ENCODE measurements around the gene ADH5. TPM values are rescaled to one million over a fixed set of nuclear protein-coding genes. Genes with fewer than 3 reads are reported as not detected.
"Not testable (repeated sequence)": the region's sequence is repeated elsewhere in the genome, so short reads cannot be mapped to it uniquely, and the experiment has no call there.

ADH5 gene
- total RNA-seq, 4 donors from 2014 or later: 254 to 466 (median 421) TPM

GRCh38 chr4:99024481-99025275, 63.9 kb downstream of the ADH5 start:
- H3K4me1 ChIP-seq: peaks cover 6 to 33% (median 23%) of the 10 kb centered on the region in 4 donors
- H3K27me3 ChIP-seq: no peaks in the 10 kb centered on the region
- no peak overlapping the region for H3K27ac ChIP-seq (replicated peaks in 1 of 4)
- H3K9me3 ChIP-seq: peaks cover 0 to 11% (median 4%) of the 10 kb centered on the region in 4 donors
- TF ChIP-seq EP300 (IDR thresholded peaks at IDR 0.05) (no peak), POLR2A (IDR thresholded peaks at IDR 0.05; ENCODE audit: low read depth) (no peak), POLR2AphosphoS5 (IDR thresholded peaks at IDR 0.05) (no peak), CTCF (IDR thresholded peaks at IDR 0.05) (no peak)
- H3K36me3 ChIP-seq: peaks cover 0 to 3% (median 0%) of the 10 kb centered on the region in 4 donors
- intact Hi-C loops (cut with DNase I): no loop called here
- 92% methylated on average over 7 of the region's 7 CpGs for WGBS
- no peak overlapping the region for H3K4me3 ChIP-seq
- DNase-seq (ENCODE audit: extremely low spot score): no peak

GRCh38 chr4:99023800-99024251, 64.8 kb downstream of the ADH5 start:
- H3K27ac ChIP-seq (replicated peaks in 1 of 4); intact Hi-C loops (cut with DNase I); DNase-seq (ENCODE audit: extremely low spot score); H3K4me3 ChIP-seq; H3K36me3 ChIP-seq; H3K27me3 ChIP-seq: not testable (repeated sequence)
- peaks cover 0 to 11% (median 4%) of the 10 kb centered on the region in 4 donors for H3K9me3 ChIP-seq
- H3K4me1 ChIP-seq: peaks cover 6 to 27% (median 21%) of the 10 kb centered on the region in 4 donors
- WGBS: 79% methylated on average over 10 of the region's 10 CpGs

GRCh38 chr4:99022566-99022965, 66.0 kb downstream of the ADH5 start:
- Histone ChIP-seq H3K36me3 (peaks cover 0 to 3% (median 0%) of the 10 kb centered on the region in 4 donors), H3K27ac (replicated peaks in 1 of 4) (no peak overlapping the region), H3K4me1 (peaks cover 3 to 19% (median 14%) of the 10 kb centered on the region in 4 donors), H3K4me3 (no peak overlapping the region), H3K9me3 (peaks cover 0 to 11% (median 4%) of the 10 kb centered on the region in 4 donors), H3K27me3 (no peaks in the 10 kb centered on the region)
- no peak for TF ChIP-seq EP300 (IDR thresholded peaks at IDR 0.05)
- WGBS: 96% methylated on average over 4 of the region's 9 CpGs
- no peak for DNase-seq (ENCODE audit: extremely low spot score)
- intact Hi-C loops (cut with DNase I): no loop called here

- DNase-seq (ENCODE audit: extremely low spot score): no peak
- no peaks in the 10 kb centered on the region for H3K27me3 ChIP-seq
- H3K36me3 ChIP-seq: peaks cover 0 to 3% (median 0%) of the 10 kb centered on the region in 4 donors
- H3K9me3 ChIP-seq: peaks cover 0 to 11% (median 4%) of the 10 kb centered on the region in 4 donors
- 98% methylated on average over 5 of the region's 5 CpGs for WGBS
- H3K27ac ChIP-seq (replicated peaks in 1 of 4): no peak overlapping the region
- no peak overlapping the region for H3K4me3 ChIP-seq
- intact Hi-C loops (cut with DNase I): no loop called here
- TF ChIP-seq POLR2A (IDR thresholded peaks at IDR 0.05; ENCODE audit: low read depth): no peak
- no peak for TF ChIP-seq CTCF (IDR thresholded peaks at IDR 0.05)
- TF ChIP-seq EP300 (IDR thresholded peaks at IDR 0.05): no peak
- no peak for TF ChIP-seq POLR2AphosphoS5 (IDR thresholded peaks at IDR 0.05)
- H3K4me1 ChIP-seq: peaks cover 3 to 19% (median 12%) of the 10 kb centered on the region in 4 donors
Measured at GRCh38 chr4:99021386-99021785, 67.2 kb downstream of the ADH5 start.

Other genes starting within 250 kb of the ADH5 start
- 10 to 100 TPM; 67.7 to 84.3 (median 76.5) TPM for gene EIF4E, start 159.7 kb downstream of the ADH5 start, total RNA-seq
- 10 to 100 TPM; 38.4 to 58.1 (median 50.7) TPM for gene METAP1, start 93.1 kb downstream of the ADH5 start, total RNA-seq
- gene ADH4, start 55.5 kb upstream of the ADH5 start, total RNA-seq: 1 to 10 TPM in 1 of 4 donors, under 1 TPM in 3; 0.57 to 8.0 (median 0.75) TPM
- not detected for gene ADH6, start 130.5 kb upstream of the ADH5 start, total RNA-seq
- under 1 TPM in 2 of 4 donors, not detected in 2; 0.58 to 0.99 TPM for gene ADH1A, start 202.2 kb upstream of the ADH5 start, total RNA-seq
- 100 to 1,000 TPM; 301 to 669 (median 438) TPM for gene ADH1B, start 232.6 kb upstream of the ADH5 start, total RNA-seq

Data from esophagus muscularis mucosa (tissue), 4 donors.